Measurements from ENCODE around the gene EPHB3. TPM values are rescaled to one million over a fixed set of nuclear protein-coding genes. Genes with fewer than 3 reads are reported as not detected.
"Not testable (repeated sequence)": the region's sequence is repeated elsewhere in the genome, so short reads cannot be mapped to it uniquely, and the experiment has no call there.

Gene EPHB3
- polyA plus RNA-seq, 4 donors: 27.2 to 35.0 (median 29.3) TPM

DNA sequence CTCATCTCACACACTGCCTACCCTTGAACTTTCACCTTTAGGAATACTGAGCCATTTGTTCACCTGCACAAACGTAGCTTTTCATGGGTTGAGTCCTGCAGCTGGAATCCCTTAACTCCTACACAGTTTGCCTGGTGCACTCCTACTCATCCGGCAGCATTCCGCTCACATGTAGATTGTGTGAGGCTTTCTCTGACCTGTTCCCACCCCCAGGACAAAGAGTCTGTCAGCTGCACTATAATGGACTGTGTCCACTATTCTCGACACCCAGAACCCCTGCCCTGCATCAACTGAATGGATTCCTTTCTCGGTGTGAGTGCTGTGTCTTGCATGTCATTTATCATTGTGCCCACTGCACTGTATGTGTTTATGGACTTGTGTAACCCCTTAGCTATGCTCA, 54.9 kb downstream of the EPHB3 start:
- DNase-seq (ENCODE audit: low read depth in 4 of 4, low spot score in 3 of 4): no peak

DNA sequence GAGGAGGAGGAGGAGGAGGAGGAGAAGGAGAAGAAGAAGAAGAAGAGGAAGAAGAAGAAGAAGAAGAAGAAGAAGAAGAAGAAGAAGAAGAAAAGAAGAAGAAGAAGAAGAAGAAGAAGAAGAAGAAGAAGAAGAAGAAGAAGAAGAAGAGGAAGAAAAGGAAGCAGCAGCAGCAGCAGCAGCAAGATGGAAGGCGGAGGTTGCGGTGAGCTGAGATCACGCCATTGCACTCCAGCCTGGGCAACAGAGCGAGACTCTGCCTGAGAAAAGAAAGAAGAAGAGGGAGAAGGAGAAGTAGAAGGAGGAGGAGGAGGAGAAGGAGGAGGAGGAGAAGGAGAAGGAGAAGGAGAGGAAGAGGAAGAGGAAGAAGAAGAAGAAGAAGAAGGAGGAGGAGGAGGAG, 55.7 kb downstream of the EPHB3 start:
- not testable (repeated sequence) for DNase-seq (ENCODE audit: low read depth in 4 of 4, low spot score in 3 of 4)

DNA sequence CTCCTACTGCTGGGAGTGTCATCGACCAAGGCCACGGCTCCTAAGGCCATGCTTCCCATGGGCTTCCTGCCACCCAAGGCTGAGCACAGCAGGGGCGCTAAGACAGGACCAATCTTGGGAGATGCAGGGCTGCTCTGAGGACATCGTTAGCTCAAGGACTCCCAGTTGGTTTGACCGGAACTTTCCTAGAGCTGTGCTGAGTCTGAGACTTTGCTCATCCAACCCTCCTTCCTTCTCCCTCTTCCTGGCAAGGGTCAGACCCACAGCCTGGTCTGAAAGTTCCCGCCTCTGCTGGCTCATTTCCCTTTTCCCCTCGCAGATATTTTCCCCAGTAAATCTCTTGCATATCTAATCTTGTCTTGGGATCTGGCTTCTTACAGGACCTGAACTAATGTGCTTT, 57.2 kb downstream of the EPHB3 start:
- DNase-seq (ENCODE audit: low read depth in 4 of 4, low spot score in 3 of 4): no peak

DNA sequence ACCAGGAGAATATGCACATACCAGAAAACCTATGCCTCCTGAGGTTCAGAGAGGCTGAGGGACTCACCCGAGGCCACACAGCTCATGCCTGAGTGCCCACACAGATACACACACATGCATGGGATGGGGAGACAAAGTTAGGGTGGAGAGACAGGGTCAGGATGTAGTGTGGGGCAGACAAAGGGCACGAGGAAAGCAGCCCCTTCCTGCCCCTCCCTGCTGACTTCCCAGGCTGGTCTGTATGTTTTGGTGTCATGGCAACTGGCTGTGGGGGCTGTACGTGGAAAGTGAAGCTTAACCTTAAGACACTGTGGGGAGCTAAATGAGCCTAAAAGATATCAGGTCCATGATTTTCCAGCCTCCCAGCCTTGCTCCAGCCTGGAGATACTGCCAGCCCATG, 57.8 kb downstream of the EPHB3 start:
- no peak for DNase-seq (ENCODE audit: low read depth in 4 of 4, low spot score in 3 of 4)

DNA sequence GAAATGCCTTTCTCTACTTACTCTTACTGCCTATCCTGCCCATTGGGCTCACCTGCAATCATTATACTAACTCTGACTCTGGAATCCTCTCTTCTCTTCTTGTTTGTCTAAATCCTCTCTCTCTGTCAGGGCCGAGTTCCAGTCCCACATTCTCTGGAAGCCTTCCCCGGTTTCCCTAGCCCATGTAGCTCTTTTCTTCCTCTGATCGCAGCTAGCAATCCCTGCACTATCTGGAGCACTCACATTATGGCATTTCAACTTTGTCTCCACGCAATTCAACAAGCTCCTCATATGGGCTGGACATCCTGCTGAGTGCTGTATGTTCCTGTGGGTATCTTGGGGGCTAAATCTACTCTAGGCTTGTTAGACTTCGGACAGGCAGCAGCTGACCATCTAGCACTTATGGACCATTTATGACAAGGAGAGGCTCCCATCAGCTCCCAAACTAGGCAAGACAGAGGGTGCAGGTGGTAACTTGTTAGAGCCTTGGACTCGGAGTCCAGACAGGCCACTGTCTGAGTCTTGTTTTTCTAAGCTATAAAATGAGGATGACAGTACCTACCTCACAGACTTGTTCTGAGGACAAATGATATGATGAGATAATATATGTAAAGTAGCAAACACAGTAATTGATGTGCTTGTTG, 58.3 kb downstream of the EPHB3 start:
- no peak for DNase-seq (ENCODE audit: low read depth in 4 of 4, low spot score in 3 of 4)

DNA sequence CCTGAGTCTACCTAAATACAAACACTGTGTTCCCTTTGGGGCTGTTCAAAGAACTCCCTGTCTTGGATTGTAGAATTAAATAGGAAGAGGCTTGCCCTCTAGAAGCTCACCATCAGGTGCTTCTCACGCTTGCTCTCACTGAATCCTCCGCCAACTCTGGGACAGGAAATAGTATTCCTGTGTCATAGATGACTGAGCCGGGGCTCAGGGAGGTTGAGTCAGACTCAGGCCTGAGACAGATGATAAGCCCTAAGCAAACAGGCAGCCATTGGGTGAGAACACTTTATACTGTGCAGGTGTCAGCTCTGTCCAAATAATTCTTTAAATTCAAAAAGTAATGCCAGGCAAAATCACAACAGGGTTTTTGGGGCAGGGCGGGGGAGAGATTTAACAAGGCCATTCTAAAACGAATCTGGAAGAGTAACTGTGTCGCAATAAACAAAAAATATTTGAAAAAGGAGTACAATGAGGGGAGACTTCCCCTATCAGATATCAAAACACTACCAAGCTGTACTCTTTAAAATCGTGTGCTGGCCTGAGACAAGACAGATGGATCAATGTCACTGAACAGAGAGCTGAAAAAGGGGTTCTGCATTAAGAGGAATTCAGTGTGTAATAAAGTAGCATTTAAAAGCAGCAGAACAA, 59.0 kb downstream of the EPHB3 start:
- DNase-seq (ENCODE audit: low read depth in 4 of 4, low spot score in 3 of 4): no peak

- not testable (repeated sequence) for DNase-seq (ENCODE audit: low read depth in 4 of 4, low spot score in 3 of 4)
Measured at GRCh38 chr3:184622156-184622555, 60.6 kb downstream of the EPHB3 start.

DNA sequence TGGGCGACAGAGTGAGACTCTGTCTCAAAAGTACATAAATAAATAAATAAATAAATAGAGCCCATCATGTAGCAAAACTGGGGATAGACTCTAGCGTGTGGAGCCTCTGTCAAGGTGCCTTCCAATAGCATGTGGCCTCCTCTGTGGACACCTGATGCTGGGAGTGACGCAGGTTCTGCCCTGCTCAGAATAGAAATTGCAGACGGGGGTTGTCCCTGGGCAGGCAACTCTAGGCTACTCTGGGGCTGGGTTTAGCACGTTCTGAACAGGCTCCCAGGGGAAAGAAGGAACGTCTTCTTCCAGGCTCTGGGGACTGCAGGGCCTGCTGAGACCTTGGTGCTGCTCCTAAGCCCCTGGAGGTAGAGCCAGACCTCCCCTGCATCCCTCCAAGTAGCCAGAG, 65.3 kb downstream of the EPHB3 start:
- DNase-seq (ENCODE audit: low read depth in 4 of 4, low spot score in 3 of 4): no peak

- no peak for DNase-seq (ENCODE audit: low read depth in 4 of 4, low spot score in 3 of 4)
Measured at GRCh38 chr3:184629555-184630160, 68.1 kb downstream of the EPHB3 start.

- DNase-seq (ENCODE audit: low read depth in 4 of 4, low spot score in 3 of 4): no peak
Measured at GRCh38 chr3:184630861-184631471, 69.4 kb downstream of the EPHB3 start.

DNA sequence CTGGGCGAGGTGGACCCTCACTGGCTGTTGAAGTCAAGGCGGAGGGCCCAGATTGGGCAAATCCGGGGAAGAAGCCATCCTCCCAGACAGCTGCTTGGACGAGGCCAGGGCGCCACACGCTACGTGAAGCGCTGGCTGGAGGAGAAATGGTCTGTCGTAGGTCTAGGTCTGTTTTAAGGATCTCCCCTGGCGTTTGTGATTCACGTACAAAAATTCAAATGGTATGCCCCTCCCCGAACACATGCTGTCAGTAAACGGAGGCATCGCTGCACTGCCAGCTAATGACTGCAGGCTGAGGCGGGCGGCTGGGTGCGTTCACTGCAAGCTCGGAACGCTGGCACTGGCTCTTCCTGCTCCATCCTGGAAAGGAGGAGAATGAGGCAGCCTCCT, 69.9 kb downstream of the EPHB3 start:
- no peak for DNase-seq (ENCODE audit: low read depth in 4 of 4, low spot score in 3 of 4)

Other genes starting within 250 kb of the EPHB3 start
- 100 to 1,000 TPM; 158 to 204 (median 173) TPM for gene EIF4G1, start 247.2 kb upstream of the EPHB3 start, polyA plus RNA-seq (ENCODE audit: insufficient read length in 4 of 4)
- 10 to 100 TPM; 10.5 to 15.7 (median 11.0) TPM for gene FAM131A, start 224.2 kb upstream of the EPHB3 start, polyA plus RNA-seq (ENCODE audit: insufficient read length in 4 of 4)
- 10 to 100 TPM in 3 of 4 donors, 1 to 10 TPM in 1; 9.4 to 13.3 (median 11.6) TPM for gene CLCN2, start 200.2 kb upstream of the EPHB3 start, polyA plus RNA-seq (ENCODE audit: insufficient read length in 4 of 4)
- gene POLR2H, start 200.1 kb upstream of the EPHB3 start, polyA plus RNA-seq (ENCODE audit: insufficient read length in 4 of 4): 100 to 1,000 TPM in 1 of 4 donors, 10 to 100 TPM in 3; 85.8 to 101 (median 93.9) TPM
- gene THPO, start 183.6 kb upstream of the EPHB3 start, polyA plus RNA-seq (ENCODE audit: insufficient read length in 4 of 4): 1 to 10 TPM; 1.9 to 3.1 (median 2.5) TPM
- 10 to 100 TPM; 12.2 to 14.6 (median 13.0) TPM for gene CHRD, start 181.7 kb upstream of the EPHB3 start, polyA plus RNA-seq (ENCODE audit: insufficient read length in 4 of 4)
- gene MAGEF1, start 150.3 kb downstream of the EPHB3 start, polyA plus RNA-seq (ENCODE audit: insufficient read length in 4 of 4): 100 to 1,000 TPM in 2 of 4 donors, 10 to 100 TPM in 2; 98.6 to 110 (median 102) TPM

Measured in right renal pelvis (tissue), 4 donors.